Transverse colon (tissue), 4 donors: ENCODE results near the gene SHISAL1. TPM values are rescaled to one million over a fixed set of nuclear protein-coding genes. Genes with fewer than 3 reads are reported as not detected.

Experiments
- DNase-seq: peaks from one replicate; pipeline ENCODE4 v3.0.0-alpha.2; 2019
- H3K27ac ChIP-seq, 4 donors: fragments of 200-600 bp; sonication (generic); 2 replicates each; pipeline ENCODE4 v1.5.1; 2016 to 2018; ENCODE audit warnings: inconsistent platforms in 4 of 4
- H3K27me3 ChIP-seq: fragments of 200-600 bp; sonication (generic); 2 replicates; pipeline ENCODE4 v1.5.1; 2017; ENCODE audit warnings: inconsistent platforms
- H3K36me3 ChIP-seq, 4 donors: fragments of 200-600 bp; sonication (generic); 2 replicates each; pipeline ENCODE4 v1.5.1; 2017 to 2019; ENCODE audit warnings: inconsistent platforms in 4 of 4
- H3K4me1 ChIP-seq, 4 donors: fragments of 200-600 bp; sonication (generic); 2 replicates each; pipeline ENCODE4 v1.5.1; 2017 to 2020; ENCODE audit warnings: inconsistent platforms in 4 of 4
- H3K4me3 ChIP-seq, 4 donors: fragments of 200-600 bp; sonication (generic); 1 replicate in 1 of 4; 2 replicates in 3 of 4; pipeline versions ENCODE4 v1.5.1 to v1.6.1; 2017 to 2019; ENCODE audit warnings: inconsistent platforms in 4 of 4
- H3K9me3 ChIP-seq, 2 donors: fragments of 200-600 bp; sonication (generic); 2 replicates each; pipeline ENCODE4 v1.5.1; 2017 to 2019; ENCODE audit warnings: inconsistent platforms in 2 of 2
- CTCF ChIP-seq, 5 experiments: fragments of 200-600 bp in 3 of 5; fragments of 450-650 bp in 2 of 5; sonication (generic) in 3 of 5; IDR thresholded peaks; 1 replicate in 2 of 5; 2 replicates in 3 of 5; pipeline ENCODE4 v1.5.1; 2016 to 2017; ENCODE audit warnings: antibody characterized with exemption in 5 of 5, inconsistent platforms in 3 of 5, mild to moderate bottlenecking in 2 of 5, moderate library complexity in 1 of 5
- EP300 ChIP-seq: sonication (generic); formaldehyde crosslinking; IDR thresholded peaks from one replicate; pipeline ENCODE4 v1.6.1; 2017; ENCODE audit warnings: antibody characterized with exemption, low read depth
- POLR2A ChIP-seq: fragments of 450-650 bp; IDR thresholded peaks from one replicate; pipeline ENCODE4 v1.6.1; 2016; ENCODE audit warnings: antibody characterized with exemption, mild to moderate bottlenecking, moderate library complexity
- POLR2AphosphoS5 ChIP-seq, 3 donors: sonication (generic); formaldehyde crosslinking; IDR thresholded peaks; one replicate each; pipeline ENCODE4 v1.6.1; 2016; ENCODE audit warnings: antibody characterized with exemption in 3 of 3
- WGBS, 2 donors: methylation state at CpG; one replicate each; pipeline ENCODE4 v1.1.5; 2018; ENCODE audit warnings: low coverage in 1 of 2; 5-methylcytosine and 5-hydroxymethylcytosine counted together
- in situ Hi-C, 4 donors: fragments of 200-750 bp; cut with MboI; loops; one replicate each; pipeline versions ENCODE4 v1.15.0 to v1.15.1; 2017; ENCODE audit warnings: low sequenced_read_pairs in 3 of 4, low pct_ligation_motif_present in 1 of 4, low pct_unique_long_range_greater_than_20kb in 1 of 4
- intact Hi-C: fragments of 100-400 bp; cut with DNase I; formaldehyde crosslinking; loops from one replicate; pipeline ENCODE4 v1.15.1; 2023; ENCODE audit warnings: low total_unique reads
- total RNA-seq, 4 donors: library from RNA; depleted of rRNA; stranded (reverse); fragments of >200 nt; gene quantifications; one replicate each; pipeline ENCODE4 v1.1.0, GENCODE V29; 2016

Gene SHISAL1
- total RNA-seq, 4 donors from 2014 or later = 1.9 to 4.6 (median 3.2) TPM

- WGBS, 2 donors = 81% methylated on average over 2 to 8 of the region's 8 CpGs
- intact Hi-C loops = no loop called here
- no peaks in the 10 kb centered on the region for H3K27me3 ChIP-seq
- peaks cover 0 to 8% of the 10 kb centered on the region in 2 donors for H3K9me3 ChIP-seq
- no peaks in the 10 kb centered on the region for H3K36me3 ChIP-seq
- in situ Hi-C loops = no loop called here
- TF ChIP-seq POLR2A (no peak), POLR2AphosphoS5 (IDR thresholded peaks at IDR 0.05) (no peak), CTCF (IDR thresholded peaks at IDR 0.05) (no peak), EP300 (no peak)
- H3K27ac ChIP-seq = no peak overlapping the region
- H3K4me3 ChIP-seq = no peak overlapping the region
- no peaks in the 10 kb centered on the region for H3K4me1 ChIP-seq
- no peak for DNase-seq
Measured at GRCh38 chr22:44245867-44246266, 66.9 kb downstream of the SHISAL1 start.

GRCh38 chr22:44245438-44245837 lies 67.3 kb downstream of the SHISAL1 start:
- DNase-seq = no peak
- Histone ChIP-seq H3K4me1 (no peaks in the 10 kb centered on the region), H3K36me3 (no peaks in the 10 kb centered on the region), H3K4me3 (no peak overlapping the region), H3K9me3 (peaks cover 0 to 8% of the 10 kb centered on the region in 2 donors), H3K27ac (no peak overlapping the region), H3K27me3 (no peaks in the 10 kb centered on the region)
- WGBS, 2 donors = 87 to 88% methylated on average over 3 to 7 of the region's 7 CpGs
- in situ Hi-C loops = no loop called here
- intact Hi-C loops = no loop called here
- no peak for TF ChIP-seq POLR2A
- TF ChIP-seq CTCF (IDR thresholded peaks at IDR 0.05) = no peak
- no peak for TF ChIP-seq POLR2AphosphoS5 (IDR thresholded peaks at IDR 0.05)
- TF ChIP-seq EP300 = no peak

- no peaks in the 10 kb centered on the region for H3K36me3 ChIP-seq
- no peak overlapping the region for H3K4me3 ChIP-seq
- no peaks in the 10 kb centered on the region for H3K9me3 ChIP-seq
- H3K27ac ChIP-seq = no peak overlapping the region
- 80 to 87% methylated on average over 1 to 9 of the region's 9 CpGs for WGBS, 2 donors
- in situ Hi-C loops (no loop called here), intact Hi-C loops (no loop called here)
- TF ChIP-seq EP300 (no peak), POLR2AphosphoS5 (IDR thresholded peaks at IDR 0.05) (no peak), CTCF (IDR thresholded peaks at IDR 0.05) (no peak), POLR2A (no peak)
- H3K27me3 ChIP-seq = no peaks in the 10 kb centered on the region
- H3K4me1 ChIP-seq = no peaks in the 10 kb centered on the region
- no peak for DNase-seq
Measured at GRCh38 chr22:44244265-44244822, 68.4 kb downstream of the SHISAL1 start.

- WGBS, 2 donors = 67 to 70% methylated on average over 8 of the region's 8 CpGs
- H3K36me3 ChIP-seq = no peaks in the 10 kb centered on the region
- no peak for DNase-seq
- H3K4me3 ChIP-seq = no peak overlapping the region
- H3K27me3 ChIP-seq = no peaks in the 10 kb centered on the region
- H3K4me1 ChIP-seq = no peaks in the 10 kb centered on the region
- H3K9me3 ChIP-seq = no peaks in the 10 kb centered on the region
- H3K27ac ChIP-seq = no peak overlapping the region
- intact Hi-C loops = no loop called here
- TF ChIP-seq POLR2AphosphoS5 (IDR thresholded peaks at IDR 0.05) (no peak), EP300 (no peak), CTCF (IDR thresholded peaks at IDR 0.05) (no peak), POLR2A (no peak)
- in situ Hi-C loops = no loop called here
Measured at GRCh38 chr22:44243761-44244160, 69.0 kb downstream of the SHISAL1 start.
